Skeletal muscle tissue (tissue), 4 donors: ENCODE measurements around the gene RAB3B. TPM values are rescaled to one million over a fixed set of nuclear protein-coding genes. Genes with fewer than 3 reads are reported as not detected.

Experiments used
- H3K27ac ChIP-seq: one replicate; pipeline ENCODE4 v1.7.0; 2013; ENCODE audit warnings: mild to moderate bottlenecking, low read depth, low read length, inconsistent platforms
- H3K27me3 ChIP-seq, 3 donors: one replicate each; pipeline ENCODE4 v1.7.0; 2013; ENCODE audit warnings: low read length in 3 of 3; ENCODE audit not compliant: control insufficient read depth in 3 of 3, insufficient read depth in 3 of 3
- H3K36me3 ChIP-seq, 3 donors: one replicate each; pipeline ENCODE4 v1.7.0; 2013; ENCODE audit warnings: low read length in 3 of 3; ENCODE audit not compliant: control insufficient read depth in 3 of 3, insufficient read depth in 3 of 3
- H3K4me1 ChIP-seq, 3 donors: one replicate each; pipeline ENCODE4 v1.7.0; 2013; ENCODE audit warnings: low read length in 3 of 3, mild to moderate bottlenecking in 3 of 3; ENCODE audit not compliant: control insufficient read depth in 3 of 3, insufficient read depth in 3 of 3
- H3K4me3 ChIP-seq, 3 donors: one replicate each; pipeline ENCODE4 v1.7.0; 2013; ENCODE audit warnings: low read length in 3 of 3
- H3K9ac ChIP-seq, 3 donors: one replicate each; pipeline ENCODE4 v1.7.0; 2013; ENCODE audit warnings: low read length in 3 of 3, mild to moderate bottlenecking in 3 of 3, moderate library complexity in 2 of 3, low read depth in 1 of 3
- H3K9me3 ChIP-seq, 3 donors: one replicate each; pipeline ENCODE4 v1.7.0; 2013; ENCODE audit warnings: low read length in 3 of 3; ENCODE audit not compliant: control insufficient read depth in 3 of 3
- total RNA-seq: library from RNA; depleted of rRNA; stranded (reverse); fragments of >200 nt; gene quantifications from one replicate; pipeline ENCODE4 v1.2.3, GENCODE V29; 2014
- donor health status: Osteomylitis.

Gene RAB3B
- total RNA-seq, 1 donor from 2014 or later, result under 0.01 TPM

DNA sequence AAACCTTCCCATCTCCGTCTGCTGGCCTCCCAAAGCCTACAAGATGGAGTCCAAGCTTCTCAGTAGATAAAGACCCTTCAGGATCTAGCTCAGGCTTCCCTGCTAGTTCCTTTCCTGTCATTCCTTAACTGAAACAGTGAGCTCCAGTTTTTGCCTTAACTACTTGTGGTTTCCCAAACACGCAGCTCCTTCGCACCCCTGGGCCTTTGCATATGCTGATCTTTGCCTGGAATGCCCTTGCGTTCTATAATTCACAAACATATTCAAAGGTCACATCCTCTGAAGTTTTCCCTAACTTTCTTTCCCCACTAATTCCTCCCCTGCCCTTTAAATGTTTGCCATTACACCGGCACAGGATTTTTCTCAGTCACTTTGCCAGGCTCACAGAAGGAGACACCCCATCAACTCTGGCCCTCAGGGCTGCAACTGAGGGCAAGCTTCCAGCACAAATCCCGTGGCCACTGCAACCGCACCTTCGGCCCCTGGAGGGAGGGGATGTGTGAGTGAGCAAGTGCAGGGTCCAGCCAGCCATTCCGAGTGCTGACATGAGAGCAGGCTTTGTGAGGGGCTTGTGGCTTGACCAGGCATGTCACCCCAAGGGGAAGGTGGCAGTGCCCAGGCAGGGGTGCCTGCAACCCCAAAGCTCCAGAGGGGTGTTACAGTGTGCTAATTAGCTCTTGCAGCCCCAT lies 41.3 kb downstream of the RAB3B start:
- Histone ChIP-seq H3K27ac (no peak overlapping the region), H3K4me1 (no peaks in the 10 kb centered on the region), H3K9ac (no peak overlapping the region), H3K36me3 (no peaks in the 10 kb centered on the region), H3K9me3 (no peaks in the 10 kb centered on the region), H3K27me3 (peaks cover 0 to 4% (median 2%) of the 10 kb centered on the region in 3 donors), H3K4me3 (no peak overlapping the region)

DNA sequence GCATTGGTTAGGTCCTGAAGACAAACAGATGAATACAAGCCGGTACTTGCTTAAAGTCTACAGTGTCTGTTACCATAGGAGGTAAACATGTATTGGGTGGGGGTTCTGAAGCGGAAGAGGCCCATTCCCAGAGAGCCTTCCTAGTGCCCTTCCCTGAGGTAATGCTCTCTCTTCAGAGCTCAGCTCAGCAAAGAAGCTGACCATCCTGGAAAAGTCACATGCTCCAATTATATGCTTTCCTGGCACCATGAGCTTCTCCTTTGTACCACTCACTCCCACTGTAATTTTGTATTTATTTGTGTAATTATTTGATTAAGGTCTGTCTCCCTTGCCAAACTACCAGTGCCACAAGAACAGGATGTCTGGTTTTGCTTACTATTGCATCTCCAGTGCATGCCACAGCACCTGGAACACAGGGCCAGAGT lies 42.0 kb downstream of the RAB3B start:
- Histone ChIP-seq H3K27me3 (peaks cover 0 to 4% (median 2%) of the 10 kb centered on the region in 3 donors), H3K27ac (no peak overlapping the region), H3K9ac (no peak overlapping the region), H3K9me3 (no peaks in the 10 kb centered on the region), H3K4me3 (no peak overlapping the region), H3K36me3 (no peaks in the 10 kb centered on the region), H3K4me1 (no peaks in the 10 kb centered on the region)

DNA sequence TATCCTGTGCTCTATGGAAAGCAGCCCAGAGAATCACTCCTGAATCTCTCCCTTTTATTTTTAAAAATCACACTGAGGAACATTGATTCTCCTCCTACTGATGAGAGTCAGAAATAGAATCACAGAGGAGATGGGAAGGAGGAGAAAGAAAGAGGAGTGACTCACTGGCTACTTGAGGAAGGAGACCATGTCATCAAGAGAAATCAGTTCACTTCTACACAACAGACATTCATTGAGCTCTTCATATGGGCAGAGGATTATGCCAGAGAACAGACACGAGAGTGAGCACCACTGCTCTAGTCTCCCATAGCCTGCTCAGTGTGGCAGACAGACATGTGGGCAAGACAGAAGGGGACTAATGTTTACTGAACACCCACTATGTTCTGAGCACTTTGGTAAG lies 44.2 kb downstream of the RAB3B start:
- peaks cover 0 to 4% (median 2%) of the 10 kb centered on the region in 3 donors for H3K27me3 ChIP-seq
- H3K4me3 ChIP-seq, result no peak overlapping the region
- no peak overlapping the region for H3K27ac ChIP-seq
- H3K36me3 ChIP-seq, result no peaks in the 10 kb centered on the region
- no peaks in the 10 kb centered on the region for H3K4me1 ChIP-seq
- no peak overlapping the region for H3K9ac ChIP-seq
- peaks cover 0 to 6% (median 4%) of the 10 kb centered on the region in 3 donors for H3K9me3 ChIP-seq

DNA sequence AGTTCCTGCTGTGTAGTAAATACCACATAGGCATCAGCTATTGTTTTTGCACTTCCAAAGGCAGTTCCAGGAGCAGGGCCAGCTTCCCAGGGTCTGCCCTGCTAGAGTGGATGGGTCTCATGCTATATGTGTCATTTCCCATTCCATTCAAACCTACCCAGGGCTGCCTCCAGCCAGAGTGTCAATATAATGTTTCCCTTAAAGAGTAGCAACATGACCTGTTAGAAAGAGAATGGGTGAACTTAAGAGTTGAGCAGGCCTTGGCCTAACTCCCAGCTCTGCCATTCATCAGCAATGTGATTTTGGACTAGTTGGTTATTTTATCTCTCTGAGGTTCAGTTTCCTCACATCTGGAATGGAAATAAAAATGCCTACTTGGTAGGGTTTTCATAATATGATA lies 44.9 kb downstream of the RAB3B start:
- Histone ChIP-seq H3K9ac (no peak overlapping the region), H3K36me3 (no peaks in the 10 kb centered on the region), H3K27me3 (peaks cover 0 to 4% (median under 1%) of the 10 kb centered on the region in 3 donors), H3K27ac (no peak overlapping the region), H3K9me3 (peaks cover 0 to 13% (median 4%) of the 10 kb centered on the region in 3 donors), H3K4me3 (no peak overlapping the region), H3K4me1 (no peaks in the 10 kb centered on the region)

DNA sequence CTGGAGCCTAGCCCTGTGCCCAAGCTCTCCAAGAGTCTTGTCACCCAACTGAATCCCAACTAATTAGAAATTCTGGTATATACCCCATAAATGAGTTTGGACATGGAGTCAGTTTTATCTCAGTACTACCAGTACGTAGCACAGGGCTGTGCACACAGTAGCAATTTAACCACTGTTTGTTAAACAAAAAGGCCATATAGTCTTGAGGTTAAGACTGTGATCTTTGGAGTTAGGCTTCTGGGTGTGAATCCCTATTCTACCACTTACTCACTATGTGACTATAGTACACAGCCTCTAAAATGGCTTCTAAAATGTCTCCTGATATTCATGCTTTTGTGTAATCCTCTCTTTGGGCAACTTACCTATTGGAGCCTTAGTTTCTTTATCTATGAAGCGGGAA lies 48.2 kb downstream of the RAB3B start:
- Histone ChIP-seq H3K27ac (no peak overlapping the region), H3K9ac (no peak overlapping the region), H3K4me1 (no peaks in the 10 kb centered on the region), H3K36me3 (no peaks in the 10 kb centered on the region), H3K27me3 (peaks cover 0 to 4% (median 0%) of the 10 kb centered on the region in 3 donors), H3K9me3 (peaks cover 0 to 13% (median 4%) of the 10 kb centered on the region in 3 donors), H3K4me3 (no peak overlapping the region)

DNA sequence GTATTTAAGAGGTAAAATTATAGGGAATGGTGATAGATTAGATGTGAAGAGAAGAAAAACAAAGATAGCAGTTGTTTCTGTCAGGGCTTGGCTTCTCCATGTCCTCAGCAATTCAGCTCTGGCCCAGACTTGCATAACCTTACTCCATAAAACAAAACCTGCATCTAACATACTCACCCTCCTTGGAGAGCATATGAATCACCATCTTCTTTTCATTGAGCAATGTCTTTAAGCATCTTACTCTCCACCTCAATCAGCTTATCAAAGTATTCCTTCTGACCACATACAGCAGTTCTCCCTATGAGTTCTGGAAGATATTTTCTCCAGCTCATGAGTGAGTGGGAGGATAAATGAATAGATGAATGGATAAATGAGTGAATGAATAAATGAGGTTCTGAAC lies 49.0 kb downstream of the RAB3B start:
- Histone ChIP-seq H3K36me3 (no peaks in the 10 kb centered on the region), H3K27me3 (peaks cover 0 to 4% (median 0%) of the 10 kb centered on the region in 3 donors), H3K9me3 (peaks cover 0 to 13% (median 4%) of the 10 kb centered on the region in 3 donors), H3K27ac (no peak overlapping the region), H3K4me3 (no peak overlapping the region), H3K9ac (no peak overlapping the region), H3K4me1 (no peaks in the 10 kb centered on the region)

DNA sequence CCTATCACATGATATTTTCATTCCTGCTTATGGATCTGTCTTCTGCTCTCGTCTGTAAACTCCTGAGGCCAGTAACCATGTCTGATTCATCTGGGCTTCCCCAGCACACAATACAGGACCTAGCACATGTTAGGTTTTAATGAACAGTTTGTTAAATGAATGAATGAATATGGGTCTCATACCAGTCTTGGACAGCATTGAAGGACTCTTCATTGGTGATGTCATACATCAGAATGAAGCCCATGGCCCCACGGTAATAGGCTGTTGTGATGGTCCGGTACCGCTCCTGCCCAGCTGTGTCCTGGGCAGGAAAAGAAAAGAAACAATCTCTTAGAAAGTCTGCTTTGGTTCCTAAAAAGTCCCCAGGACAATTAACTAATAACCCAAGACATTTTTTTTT lies 53.4 kb downstream of the RAB3B start:
- no peak overlapping the region for H3K27ac ChIP-seq
- H3K9me3 ChIP-seq, result peaks cover 0 to 13% (median 4%) of the 10 kb centered on the region in 3 donors
- H3K36me3 ChIP-seq, result no peaks in the 10 kb centered on the region
- no peak overlapping the region for H3K9ac ChIP-seq
- H3K4me1 ChIP-seq, result no peaks in the 10 kb centered on the region
- no peak overlapping the region for H3K4me3 ChIP-seq
- H3K27me3 ChIP-seq, result peaks cover 0 to 3% (median 0%) of the 10 kb centered on the region in 3 donors

DNA sequence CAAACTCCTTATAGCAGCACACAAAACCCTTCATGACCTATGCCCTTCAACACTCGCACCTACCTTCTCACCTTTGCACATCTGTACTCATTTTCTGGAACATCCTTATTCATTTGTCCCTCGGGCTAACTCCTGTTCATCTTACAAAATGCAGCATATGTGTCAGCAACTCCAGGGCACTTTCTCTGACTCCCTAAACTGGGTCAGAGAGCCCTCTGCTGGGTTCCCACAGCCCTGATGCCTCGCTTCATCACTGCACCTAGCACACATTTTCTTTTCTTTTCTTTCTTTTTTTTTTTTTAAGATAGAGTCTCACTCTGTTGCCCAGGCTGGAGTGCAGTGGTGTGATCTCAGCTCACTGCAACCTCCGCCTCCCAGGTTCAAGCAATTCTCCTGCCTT lies 54.0 kb downstream of the RAB3B start:
- no peaks in the 10 kb centered on the region for H3K36me3 ChIP-seq
- H3K4me1 ChIP-seq, result no peaks in the 10 kb centered on the region
- no peak overlapping the region for H3K4me3 ChIP-seq
- peaks cover 0 to 9% (median 1%) of the 10 kb centered on the region in 3 donors for H3K9me3 ChIP-seq
- H3K27me3 ChIP-seq, result peaks cover 0 to 3% (median 0%) of the 10 kb centered on the region in 3 donors
- no peak overlapping the region for H3K9ac ChIP-seq
- H3K27ac ChIP-seq, result no peak overlapping the region

DNA sequence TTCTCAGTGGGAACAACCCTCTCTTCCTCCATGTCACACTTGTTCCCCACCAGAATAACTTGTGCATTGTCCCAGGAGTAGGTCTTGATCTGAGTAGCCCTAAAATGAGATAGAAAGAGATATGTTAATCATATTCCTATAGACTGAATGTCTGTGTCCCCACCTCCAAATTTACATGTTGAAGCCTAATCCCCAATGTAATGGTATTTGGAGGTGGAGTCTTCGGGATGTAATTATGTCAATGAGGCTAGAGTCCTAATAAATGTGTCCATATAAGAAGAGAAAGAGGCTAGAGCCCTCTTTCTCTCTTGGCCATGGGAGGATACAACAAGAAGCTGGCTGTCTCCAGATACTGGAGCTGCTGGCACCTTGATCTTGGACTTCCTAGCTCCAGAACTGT lies 57.2 kb downstream of the RAB3B start:
- H3K4me3 ChIP-seq, result no peak overlapping the region
- no peak overlapping the region for H3K27ac ChIP-seq
- no peaks in the 10 kb centered on the region for H3K4me1 ChIP-seq
- no peaks in the 10 kb centered on the region for H3K9me3 ChIP-seq
- peaks cover 0 to 5% (median 3%) of the 10 kb centered on the region in 3 donors for H3K27me3 ChIP-seq
- no peaks in the 10 kb centered on the region for H3K36me3 ChIP-seq
- H3K9ac ChIP-seq, result no peak overlapping the region

DNA sequence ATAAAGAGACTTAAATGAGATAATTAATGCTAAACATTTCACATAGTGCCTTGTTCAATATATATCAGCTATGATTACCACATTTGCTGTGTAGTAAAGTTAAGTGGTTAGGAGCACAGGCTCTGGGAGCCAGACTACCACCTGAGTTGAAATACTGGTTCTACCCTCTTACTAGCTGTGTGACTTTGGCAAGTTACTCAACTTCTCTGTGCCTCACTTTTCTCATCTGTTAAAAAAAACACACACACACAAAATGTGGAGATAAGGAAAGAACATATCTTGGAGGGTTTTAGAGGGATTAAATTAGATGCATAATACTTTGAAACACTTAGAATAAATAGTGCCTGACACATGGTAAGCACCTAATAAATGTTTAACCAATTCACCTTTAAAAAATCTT lies 60.2 kb downstream of the RAB3B start:
- Histone ChIP-seq H3K36me3 (no peaks in the 10 kb centered on the region), H3K9me3 (no peaks in the 10 kb centered on the region), H3K27me3 (peaks cover 3 to 5% (median 4%) of the 10 kb centered on the region in 3 donors), H3K27ac (no peak overlapping the region), H3K4me1 (no peaks in the 10 kb centered on the region), H3K4me3 (no peak overlapping the region), H3K9ac (no peak overlapping the region)
